ENCODE data around the gene ARHGAP26. TPM values are rescaled to one million over a fixed set of nuclear protein-coding genes. Genes with fewer than 3 reads are reported as not detected.

Gene ARHGAP26
- total RNA-seq, 1 donor from 2014 or later: 42.1 TPM

DNA sequence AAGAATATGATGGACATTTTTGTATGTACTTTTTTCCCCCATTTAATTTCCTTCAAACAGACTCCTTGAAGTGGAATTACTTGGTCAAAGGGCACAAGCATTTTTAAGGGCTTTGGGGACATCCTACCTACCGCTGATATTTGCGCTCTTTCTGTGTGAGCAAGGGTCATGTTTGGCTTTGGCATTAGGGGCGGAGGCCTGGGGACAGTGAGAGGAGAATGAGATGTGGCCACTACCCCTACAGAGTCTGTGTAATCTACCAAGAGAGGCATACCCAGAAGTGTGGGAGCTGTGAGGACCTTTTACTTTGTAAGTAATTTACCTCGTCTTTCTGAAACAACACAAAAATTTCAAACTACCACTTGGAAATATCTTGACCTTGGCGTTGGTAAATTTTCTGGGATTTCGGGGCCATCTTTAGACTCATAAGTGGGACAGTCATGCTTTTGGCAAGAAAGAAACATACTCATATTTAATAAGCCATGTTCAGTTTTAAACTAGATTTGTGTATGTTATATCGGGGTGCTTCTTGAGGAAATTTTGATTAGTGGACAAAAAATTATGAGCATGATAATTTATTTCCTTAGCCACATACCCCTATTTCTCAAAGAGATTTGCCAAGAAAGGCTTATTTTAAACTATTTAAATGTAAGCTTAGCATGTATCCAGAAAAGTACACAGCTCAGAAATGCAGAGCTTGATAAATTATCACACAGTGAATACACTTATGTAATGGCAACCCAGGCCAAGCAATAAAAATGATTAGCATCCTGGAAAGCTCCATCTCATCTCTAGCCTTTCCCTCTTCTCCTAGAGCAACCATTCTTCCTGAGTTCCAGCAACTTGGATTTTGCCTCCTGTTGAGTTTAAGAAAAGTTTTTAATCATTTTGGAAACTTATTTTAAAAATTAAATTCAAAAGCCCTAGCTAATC is 63.6 kb downstream of the ARHGAP26 start:
- no peak for ATAC-seq
- no peaks in the 10 kb centered on the region for H3K36me3 ChIP-seq
- TF ChIP-seq, protein P1, sequence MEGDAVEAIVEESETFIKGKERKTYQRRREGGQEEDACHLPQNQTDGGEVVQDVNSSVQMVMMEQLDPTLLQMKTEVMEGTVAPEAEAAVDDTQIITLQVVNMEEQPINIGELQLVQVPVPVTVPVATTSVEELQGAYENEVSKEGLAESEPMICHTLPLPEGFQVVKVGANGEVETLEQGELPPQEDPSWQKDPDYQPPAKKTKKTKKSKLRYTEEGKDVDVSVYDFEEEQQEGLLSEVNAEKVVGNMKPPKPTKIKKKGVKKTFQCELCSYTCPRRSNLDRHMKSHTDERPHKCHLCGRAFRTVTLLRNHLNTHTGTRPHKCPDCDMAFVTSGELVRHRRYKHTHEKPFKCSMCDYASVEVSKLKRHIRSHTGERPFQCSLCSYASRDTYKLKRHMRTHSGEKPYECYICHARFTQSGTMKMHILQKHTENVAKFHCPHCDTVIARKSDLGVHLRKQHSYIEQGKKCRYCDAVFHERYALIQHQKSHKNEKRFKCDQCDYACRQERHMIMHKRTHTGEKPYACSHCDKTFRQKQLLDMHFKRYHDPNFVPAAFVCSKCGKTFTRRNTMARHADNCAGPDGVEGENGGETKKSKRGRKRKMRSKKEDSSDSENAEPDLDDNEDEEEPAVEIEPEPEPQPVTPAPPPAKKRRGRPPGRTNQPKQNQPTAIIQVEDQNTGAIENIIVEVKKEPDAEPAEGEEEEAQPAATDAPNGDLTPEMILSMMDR (IDR thresholded peaks at IDR 0.05): no peak

DNA sequence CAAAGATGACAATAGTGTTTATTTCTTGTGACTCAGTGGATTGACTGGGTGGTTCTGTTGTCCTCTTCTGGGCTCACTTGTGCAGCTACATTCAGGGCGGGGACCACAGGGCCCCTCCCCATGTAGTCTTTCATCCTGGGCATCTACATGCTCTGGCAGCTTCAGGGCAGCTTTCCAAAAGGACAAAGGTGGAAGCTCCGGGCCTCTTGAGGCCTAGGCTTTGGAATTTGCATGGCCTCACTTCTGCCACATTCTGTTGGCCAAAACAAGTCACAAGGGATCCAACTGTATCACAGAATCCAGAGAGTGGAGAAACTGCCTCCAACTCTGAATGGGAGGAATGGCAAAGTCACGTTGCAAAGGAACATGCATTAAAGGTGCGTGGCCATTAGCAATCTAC is 64.3 kb downstream of the ARHGAP26 start:
- intact Hi-C loops (cut with DNase I): no loop called here
- Histone ChIP-seq H3K9me3 (no peaks in the 10 kb centered on the region), H3K27ac (no peak overlapping the region), H3K4me1 (peaks cover 20% of the 10 kb centered on the region), H3K4me3 (no peak overlapping the region), H3K36me3 (no peaks in the 10 kb centered on the region), H3K27me3 (ENCODE audit: low read depth) (no peaks in the 10 kb centered on the region)
- DNase-seq (no peak), ATAC-seq (no peak)
- TF ChIP-seq, protein P1 (IDR thresholded peaks at IDR 0.05): no peak

More for the DNA sequence above, 63.6 kb downstream of the ARHGAP26 start:
- Histone ChIP-seq H3K27me3 (ENCODE audit: low read depth) (no peaks in the 10 kb centered on the region), H3K9me3 (no peaks in the 10 kb centered on the region), H3K27ac (no peak overlapping the region), H3K4me1 (peaks cover 15% of the 10 kb centered on the region), H3K4me3 (no peak overlapping the region)
- intact Hi-C loops (cut with DNase I): no loop called here
- no peak for DNase-seq

DNA sequence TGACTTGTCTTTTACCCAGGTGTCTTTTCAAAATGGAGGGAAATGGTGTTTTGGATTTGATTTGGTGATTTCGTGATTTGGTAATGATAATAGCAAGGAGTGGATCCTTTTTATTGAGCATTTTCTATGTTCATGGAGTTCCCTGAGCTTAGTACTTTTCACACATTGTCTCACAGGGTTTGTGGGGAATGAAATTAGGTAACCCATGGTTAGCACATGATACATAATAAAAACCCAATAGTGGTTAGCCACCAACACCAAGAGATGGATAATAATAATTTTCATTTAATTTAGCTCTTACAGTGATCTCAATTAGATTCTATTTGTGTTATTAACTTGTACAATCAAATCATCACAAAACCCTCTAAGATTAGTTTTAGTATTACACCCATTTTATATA is 65.4 kb downstream of the ARHGAP26 start:
- TF ChIP-seq, protein P1 (IDR thresholded peaks at IDR 0.05): no peak
- no peak for ATAC-seq
- H3K4me3 ChIP-seq: no peak overlapping the region
- H3K4me1 ChIP-seq: peaks cover 18% of the 10 kb centered on the region
- no peaks in the 10 kb centered on the region for H3K27me3 ChIP-seq (ENCODE audit: low read depth)
- H3K9me3 ChIP-seq: no peaks in the 10 kb centered on the region
- no peak overlapping the region for H3K27ac ChIP-seq
- no peaks in the 10 kb centered on the region for H3K36me3 ChIP-seq
- intact Hi-C loops (cut with DNase I): no loop called here
- no peak for DNase-seq

DNA sequence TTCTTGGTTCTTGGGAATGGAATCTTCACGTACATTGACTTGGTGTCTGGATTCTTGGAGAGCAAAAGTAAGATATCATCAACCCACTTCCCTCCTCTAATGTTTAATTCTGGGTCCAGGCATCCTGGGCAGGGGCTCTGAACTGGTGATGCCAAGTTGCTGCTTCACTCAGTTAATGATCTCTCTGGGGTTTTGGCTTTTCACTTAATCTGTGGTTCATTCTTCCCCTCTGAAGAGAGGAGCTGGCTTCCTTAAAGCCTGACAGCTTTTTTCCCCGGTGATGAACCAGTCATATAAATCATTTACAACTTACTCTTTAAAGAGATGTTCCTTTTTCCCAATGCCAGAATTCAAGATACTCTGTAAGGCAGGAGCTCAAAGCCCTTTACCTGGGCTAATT is 65.9 kb downstream of the ARHGAP26 start:
- Histone ChIP-seq H3K4me3 (no peak overlapping the region), H3K4me1 (peaks cover 21% of the 10 kb centered on the region), H3K9me3 (no peaks in the 10 kb centered on the region), H3K27ac (no peak overlapping the region), H3K27me3 (ENCODE audit: low read depth) (no peaks in the 10 kb centered on the region), H3K36me3 (no peaks in the 10 kb centered on the region)
- TF ChIP-seq, protein P1 (IDR thresholded peaks at IDR 0.05): no peak
- no peak for ATAC-seq
- DNase-seq: no peak
- intact Hi-C loops (cut with DNase I): no loop called here

DNA sequence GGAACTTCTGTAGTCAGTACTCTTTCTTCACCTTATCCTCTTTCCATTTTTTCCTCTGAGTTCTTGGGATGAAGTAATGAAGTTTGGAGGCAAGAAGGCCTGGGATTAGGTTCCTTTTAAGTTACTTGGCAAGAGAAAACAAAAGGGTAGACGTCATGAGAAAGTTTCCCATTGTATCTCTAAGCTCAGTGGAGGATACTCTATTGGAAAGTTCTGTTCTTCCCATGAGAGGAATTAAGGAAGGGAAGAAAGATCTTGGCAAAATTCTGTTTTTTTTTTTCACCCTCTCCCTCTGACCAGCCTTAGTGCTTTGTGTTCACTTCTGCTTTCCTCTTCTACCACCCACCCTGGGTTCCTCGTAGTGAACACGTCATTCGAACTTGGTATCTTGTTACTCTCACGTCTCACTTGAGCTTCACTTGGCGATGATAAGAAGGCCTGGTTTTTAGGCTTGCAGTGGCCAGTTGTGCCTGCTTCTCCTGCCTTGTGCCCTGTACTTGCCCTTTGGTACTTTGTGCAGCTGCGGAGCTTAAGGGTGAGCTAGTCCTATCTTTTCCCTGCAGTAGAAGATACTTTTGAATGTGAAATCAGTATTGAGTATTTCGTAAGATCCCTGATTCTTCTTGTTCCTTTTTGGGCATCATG is 67.0 kb downstream of the ARHGAP26 start:
- no peaks in the 10 kb centered on the region for H3K36me3 ChIP-seq
- TF ChIP-seq, protein P1 (IDR thresholded peaks at IDR 0.05): no peak
- ATAC-seq (peak; percentile 55 to 71), DNase-seq (no peak)
- H3K4me3 ChIP-seq: no peak overlapping the region
- no peaks in the 10 kb centered on the region for H3K9me3 ChIP-seq
- H3K27me3 ChIP-seq (ENCODE audit: low read depth): no peaks in the 10 kb centered on the region
- no peak overlapping the region for H3K27ac ChIP-seq
- peaks cover 23% of the 10 kb centered on the region for H3K4me1 ChIP-seq
- intact Hi-C loops (cut with DNase I): no loop called here
